IPS DF 6.9 (cell line): ENCODE data around the gene MYO5B.

Experiments used
- DNase-seq: peaks from one replicate; pipeline ENCODE4 v3.0.0-alpha.2; 2013; ENCODE audit warnings: low read depth, low spot score
- H3K27ac ChIP-seq: one replicate; pipeline ENCODE4 v1.5.1; 2013; ENCODE audit warnings: low read length, control low read depth
- H3K27me3 ChIP-seq: 2 replicates; pipeline ENCODE4 v1.6.1; 2013; ENCODE audit warnings: mild to moderate bottlenecking, low read length; ENCODE audit not compliant: control insufficient read depth, insufficient read depth
- H3K36me3 ChIP-seq: 2 replicates; pipeline ENCODE4 v1.6.1; 2013; ENCODE audit warnings: low read length; ENCODE audit not compliant: control insufficient read depth, insufficient read depth
- H3K4me1 ChIP-seq: 2 replicates; pipeline ENCODE4 v1.6.1; 2013; ENCODE audit warnings: low read length; ENCODE audit not compliant: control insufficient read depth, insufficient read depth
- H3K4me3 ChIP-seq: 2 replicates; pipeline ENCODE4 v1.5.1; 2013; ENCODE audit warnings: mild to moderate bottlenecking, low read length
- H3K9me3 ChIP-seq: 2 replicates; pipeline ENCODE4 v1.6.1; 2013; ENCODE audit warnings: low read length, inconsistent platforms; ENCODE audit not compliant: control insufficient read depth, insufficient read depth
- WGBS: extraction: QIAGEN DNeasy Blood & Tissue Kit; methylation state at CpG from one replicate; pipeline ENCODE4 v1.1.7; 2013; ENCODE audit warnings: mixed read lengths, missing lambda C conversion rate; ENCODE audit not compliant: insufficient read length, insufficient coverage; 5-methylcytosine and 5-hydroxymethylcytosine counted together

Gene MYO5B

DNA sequence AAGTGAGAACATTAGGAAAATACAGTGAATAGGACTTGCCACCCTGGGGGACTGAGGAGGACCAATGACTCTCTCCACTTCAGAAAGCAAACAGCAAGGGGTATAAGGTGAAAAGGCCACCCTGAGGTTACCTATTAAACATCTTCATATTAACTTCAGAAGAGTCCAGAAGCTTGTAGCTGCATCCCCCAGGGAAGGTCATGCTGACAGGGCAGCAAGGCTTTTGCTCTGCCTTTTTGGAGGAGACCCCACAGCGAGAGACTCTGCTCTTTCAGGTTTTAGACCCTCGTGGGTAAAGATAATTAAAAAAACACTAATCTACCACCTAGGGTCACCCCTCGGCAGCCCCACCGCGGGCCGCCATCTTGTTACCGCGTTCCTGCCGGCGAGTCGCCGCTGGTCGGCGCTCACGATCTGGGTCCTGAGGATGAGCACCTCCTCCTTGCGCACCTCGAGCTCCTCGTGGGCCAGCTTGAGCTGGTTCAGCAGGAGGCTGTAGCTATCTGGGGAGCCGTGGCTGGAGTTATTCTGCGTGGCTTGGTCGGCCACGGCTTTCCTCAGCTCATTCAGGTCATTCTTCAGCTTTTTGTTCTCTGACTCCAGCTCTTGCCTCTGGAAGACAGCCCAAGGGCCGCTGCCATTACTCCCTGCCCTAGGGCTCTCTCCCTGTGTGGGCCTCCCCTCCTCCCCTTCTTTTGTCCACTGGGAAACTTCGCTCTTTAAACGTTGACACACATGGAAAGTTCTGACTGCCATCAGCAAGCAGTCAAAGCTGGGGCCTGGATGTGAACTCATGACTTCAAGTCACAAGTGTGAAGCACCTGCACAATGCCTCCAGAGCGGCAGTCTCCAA lies 331.0 kb downstream of the MYO5B start:
- WGBS, result no CpG with 5 or more reads among the region's 26 CpGs
- no peak overlapping the region for H3K4me3 ChIP-seq
- no peak for DNase-seq

DNA sequence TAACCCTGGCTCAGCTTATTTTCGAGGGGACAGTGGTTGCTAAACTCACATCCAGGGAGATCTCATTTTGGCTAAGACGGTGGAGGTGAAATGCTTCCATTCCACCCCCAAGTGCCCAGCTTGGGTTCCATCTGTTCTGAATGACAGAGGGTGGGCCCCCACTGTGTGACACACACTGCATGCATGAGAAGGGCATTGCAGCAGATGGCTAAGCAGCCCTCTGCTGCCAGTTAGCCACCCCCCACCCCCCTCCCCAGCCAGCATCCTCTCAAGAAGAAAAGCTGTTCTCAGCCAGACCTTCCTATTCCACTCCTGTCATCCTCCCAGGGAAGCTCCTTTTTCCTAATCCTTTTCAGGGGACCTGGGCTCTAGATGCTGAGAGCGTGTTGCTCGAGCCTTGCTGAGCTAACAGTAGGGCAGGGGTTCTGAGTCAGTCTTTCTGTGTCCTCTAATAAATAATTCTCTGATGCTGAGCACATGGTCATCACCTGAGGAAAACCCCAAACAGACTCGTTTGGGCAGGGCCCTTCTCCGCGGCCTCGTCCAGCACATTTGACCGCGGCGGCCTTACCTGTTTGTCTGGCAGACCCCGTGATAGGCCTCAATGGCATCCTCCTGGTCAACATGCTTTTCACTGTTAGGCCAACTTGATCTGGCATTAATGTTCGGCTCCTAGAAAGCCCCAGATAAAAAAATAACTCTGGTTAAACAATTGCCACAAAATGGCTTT lies 332.1 kb downstream of the MYO5B start:
- Histone ChIP-seq H3K27me3 (no peaks in the 10 kb centered on the region), H3K4me1 (no peaks in the 10 kb centered on the region), H3K27ac (no peak overlapping the region), H3K4me3 (no peak overlapping the region), H3K36me3 (no peaks in the 10 kb centered on the region), H3K9me3 (no peaks in the 10 kb centered on the region)
- no peak for DNase-seq
- no CpG with 5 or more reads among the region's 13 CpGs for WGBS

More for the DNA sequence above, 331.0 kb downstream of the MYO5B start:
- no peaks in the 10 kb centered on the region for H3K9me3 ChIP-seq
- no peaks in the 10 kb centered on the region for H3K36me3 ChIP-seq
- no peak overlapping the region for H3K27ac ChIP-seq
- H3K27me3 ChIP-seq, result no peaks in the 10 kb centered on the region
- H3K4me1 ChIP-seq, result no peaks in the 10 kb centered on the region

GRCh38 chr18:49861659-49862058 lies 333.3 kb downstream of the MYO5B start:
- no CpG with 5 or more reads among the region's 3 CpGs for WGBS
- Histone ChIP-seq H3K9me3 (no peaks in the 10 kb centered on the region), H3K27ac (no peak overlapping the region), H3K4me3 (no peak overlapping the region), H3K4me1 (no peaks in the 10 kb centered on the region), H3K27me3 (no peaks in the 10 kb centered on the region), H3K36me3 (no peaks in the 10 kb centered on the region)
- no peak for DNase-seq

DNA sequence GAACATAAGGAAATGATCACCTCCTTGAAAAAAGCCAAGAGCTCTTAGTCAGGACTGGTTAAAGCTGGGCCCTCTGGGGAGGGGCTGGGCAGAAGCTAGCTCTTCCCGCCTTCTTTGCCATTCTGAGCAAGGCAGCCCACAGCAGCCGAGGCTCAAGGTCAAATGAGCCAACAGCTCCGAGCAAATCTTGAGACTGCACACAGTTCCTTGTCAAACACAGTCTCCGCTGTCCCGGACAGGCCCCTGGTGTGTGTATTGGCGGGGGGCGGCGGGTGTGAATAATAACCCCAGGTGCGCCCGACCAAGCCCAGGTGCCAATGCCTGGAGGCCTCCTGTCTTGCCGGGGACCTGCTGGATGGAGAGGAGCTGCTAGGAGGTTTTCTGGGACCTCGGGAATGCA lies 335.2 kb downstream of the MYO5B start:
- no peaks in the 10 kb centered on the region for H3K9me3 ChIP-seq
- no peak overlapping the region for H3K4me3 ChIP-seq
- WGBS, result no CpG with 5 or more reads among the region's 12 CpGs
- H3K27me3 ChIP-seq, result no peaks in the 10 kb centered on the region
- H3K4me1 ChIP-seq, result no peaks in the 10 kb centered on the region
- H3K36me3 ChIP-seq, result no peaks in the 10 kb centered on the region
- no peak overlapping the region for H3K27ac ChIP-seq
- no peak for DNase-seq

DNA sequence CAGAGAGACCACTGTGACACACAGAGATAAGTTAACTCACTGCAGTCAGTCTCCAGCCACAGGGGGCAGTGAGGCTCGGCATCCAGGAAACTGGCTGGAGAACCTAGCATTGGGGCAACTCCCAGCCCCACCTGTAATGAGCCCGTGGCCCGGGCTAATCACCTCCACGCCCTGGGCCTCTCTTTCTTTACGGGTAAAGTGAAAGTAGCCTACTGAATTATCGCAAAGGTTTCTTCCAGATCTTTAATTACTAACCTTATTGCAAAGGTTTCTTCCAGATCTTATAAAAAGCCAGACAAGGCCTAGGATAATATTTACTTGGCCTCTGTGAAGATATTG lies 336.0 kb downstream of the MYO5B start:
- DNase-seq, result no peak
- no CpG with 5 or more reads among the region's 6 CpGs for WGBS
- Histone ChIP-seq H3K9me3 (no peaks in the 10 kb centered on the region), H3K4me1 (no peaks in the 10 kb centered on the region), H3K27ac (no peak overlapping the region), H3K27me3 (no peaks in the 10 kb centered on the region), H3K4me3 (no peak overlapping the region), H3K36me3 (no peaks in the 10 kb centered on the region)

DNA sequence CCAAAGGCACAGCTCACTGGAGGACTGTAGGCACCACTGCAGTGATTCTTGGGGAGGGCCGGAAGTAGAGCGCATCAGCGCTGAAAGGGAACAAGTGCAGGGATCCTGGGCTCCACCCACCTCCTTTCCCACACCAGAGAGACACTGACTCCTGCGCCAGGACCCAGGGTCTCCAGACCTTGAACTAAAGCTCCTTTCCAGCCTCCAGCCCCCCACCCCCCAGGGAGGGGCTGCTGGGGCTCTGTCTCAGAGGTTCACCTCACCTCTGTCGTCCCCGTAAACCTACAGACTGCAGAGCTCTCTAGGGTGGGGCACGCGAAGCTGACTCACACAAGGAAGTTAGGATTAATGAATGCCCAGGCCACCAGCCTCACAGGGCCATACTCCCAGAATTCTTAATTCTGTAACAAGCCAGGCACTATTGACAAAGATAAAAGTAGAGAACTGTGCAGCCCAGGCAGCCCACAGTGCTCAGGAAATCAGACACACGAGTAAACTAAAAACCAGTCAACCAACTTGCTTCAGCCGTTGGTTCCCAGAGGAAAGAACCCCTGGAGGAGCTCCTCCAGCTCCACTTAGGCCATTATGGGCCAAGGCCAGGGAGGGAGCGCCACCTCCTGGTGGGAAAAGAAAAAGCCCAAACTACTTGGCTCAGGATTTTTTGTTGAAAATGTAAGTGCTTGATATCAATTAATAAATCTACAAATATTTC lies 336.5 kb downstream of the MYO5B start:
- Histone ChIP-seq H3K27me3 (no peaks in the 10 kb centered on the region), H3K9me3 (no peaks in the 10 kb centered on the region), H3K36me3 (no peaks in the 10 kb centered on the region), H3K4me3 (no peak overlapping the region), H3K4me1 (no peaks in the 10 kb centered on the region), H3K27ac (no peak overlapping the region)
- peak; percentile 60 for DNase-seq
- WGBS, result no CpG with 5 or more reads among the region's 11 CpGs

GRCh38 chr18:49857708-49858107 lies 337.2 kb downstream of the MYO5B start:
- no CpG with 5 or more reads among the region's 3 CpGs for WGBS
- H3K36me3 ChIP-seq, result no peaks in the 10 kb centered on the region
- no peak overlapping the region for H3K4me3 ChIP-seq
- no peak overlapping the region for H3K27ac ChIP-seq
- H3K9me3 ChIP-seq, result no peaks in the 10 kb centered on the region
- no peak for DNase-seq
- no peaks in the 10 kb centered on the region for H3K27me3 ChIP-seq
- H3K4me1 ChIP-seq, result no peaks in the 10 kb centered on the region

GRCh38 chr18:49856496-49856895 lies 338.5 kb downstream of the MYO5B start:
- no peaks in the 10 kb centered on the region for H3K9me3 ChIP-seq
- H3K27ac ChIP-seq, result no peak overlapping the region
- H3K4me3 ChIP-seq, result no peak overlapping the region
- no peaks in the 10 kb centered on the region for H3K36me3 ChIP-seq
- H3K4me1 ChIP-seq, result no peaks in the 10 kb centered on the region
- no CpG with 5 or more reads among the region's 6 CpGs for WGBS
- no peak for DNase-seq
- no peaks in the 10 kb centered on the region for H3K27me3 ChIP-seq

DNA sequence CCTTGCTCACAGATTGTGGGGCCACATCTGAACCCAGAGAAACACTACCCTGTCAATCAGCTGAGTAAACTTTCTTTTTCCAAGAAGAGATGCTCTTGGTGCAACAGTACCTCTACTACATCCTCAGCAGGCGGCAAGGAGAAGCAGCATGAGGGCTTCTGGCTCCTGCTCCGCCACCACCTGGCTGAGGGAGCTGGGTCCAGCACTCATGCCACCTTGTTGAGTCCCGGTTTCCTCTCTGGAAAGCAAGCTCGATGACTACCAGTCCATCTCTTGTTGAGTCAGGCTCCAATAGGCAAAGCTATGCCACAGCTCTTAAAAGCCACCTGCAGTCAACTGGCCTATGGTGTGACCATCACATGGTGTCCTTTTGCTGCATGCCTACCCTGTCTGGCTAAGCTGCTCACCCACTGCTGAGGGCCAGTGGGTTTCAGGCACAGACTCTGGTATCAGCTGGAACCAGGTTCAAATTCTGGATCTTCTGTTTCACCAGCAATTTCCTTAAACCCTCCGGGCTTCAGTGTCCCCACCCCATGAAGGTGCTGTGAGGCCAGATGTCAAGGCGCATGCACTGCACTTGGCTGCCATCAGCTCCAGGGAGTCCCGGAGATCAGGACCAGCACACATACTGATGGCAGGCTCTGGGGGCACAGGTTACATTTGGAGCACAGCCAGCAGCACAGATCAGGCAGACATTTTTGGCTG lies 339.1 kb downstream of the MYO5B start:
- no peak overlapping the region for H3K4me3 ChIP-seq
- H3K27ac ChIP-seq, result no peak overlapping the region
- no peaks in the 10 kb centered on the region for H3K4me1 ChIP-seq
- H3K9me3 ChIP-seq, result no peaks in the 10 kb centered on the region
- no peaks in the 10 kb centered on the region for H3K36me3 ChIP-seq
- no CpG with 5 or more reads among the region's 7 CpGs for WGBS
- DNase-seq, result no peak
- H3K27me3 ChIP-seq, result no peaks in the 10 kb centered on the region

GRCh38 chr18:49854681-49855080 lies 340.3 kb downstream of the MYO5B start:
- H3K4me1 ChIP-seq, result no peaks in the 10 kb centered on the region
- H3K9me3 ChIP-seq, result no peaks in the 10 kb centered on the region
- no peaks in the 10 kb centered on the region for H3K36me3 ChIP-seq
- WGBS, result no CpG with 5 or more reads among the region's 3 CpGs
- H3K27ac ChIP-seq, result no peak overlapping the region
- H3K4me3 ChIP-seq, result no peak overlapping the region
- no peak for DNase-seq
- H3K27me3 ChIP-seq, result no peaks in the 10 kb centered on the region
